Measurements from ENCODE around the gene SPHK1. TPM values are rescaled to one million over a fixed set of nuclear protein-coding genes. Genes with fewer than 3 reads are reported as not detected.

The SPHK1 gene
- total RNA-seq, 3 donors from 2014 or later: 9.6 to 28.5 (median 23.0) TPM

GRCh38 chr17:76368545-76368944 is 15.9 kb upstream of the SPHK1 start:
- no peaks in the 10 kb centered on the region for H3K9me3 ChIP-seq
- no peak overlapping the region for H3K4me3 ChIP-seq
- H3K27ac ChIP-seq: no peak overlapping the region
- DNase-seq (ENCODE audit: low spot score in 2 of 2): no peak
- peaks cover 0 to 6% of the 10 kb centered on the region in 2 donors for H3K4me1 ChIP-seq
- H3K36me3 ChIP-seq: no peaks in the 10 kb centered on the region
- intact Hi-C loops (cut with DNase I; ENCODE audit: low total_unique reads): no loop called here
- no peak for TF ChIP-seq POLR2AphosphoS5 (IDR thresholded peaks at IDR 0.05)
- no peak for TF ChIP-seq CTCF (IDR thresholded peaks at IDR 0.05)
- no peak for TF ChIP-seq POLR2A (IDR thresholded peaks at IDR 0.05)
- H3K27me3 ChIP-seq: no peaks in the 10 kb centered on the region

- Histone ChIP-seq H3K27me3 (no peaks in the 10 kb centered on the region), H3K4me1 (peaks cover 0 to 6% of the 10 kb centered on the region in 2 donors), H3K9me3 (no peaks in the 10 kb centered on the region), H3K36me3 (no peaks in the 10 kb centered on the region), H3K4me3 (no peak overlapping the region), H3K27ac (peak overlapping the region; percentile 70 to 81)
- no peak for DNase-seq (ENCODE audit: low spot score in 2 of 2)
- intact Hi-C loops (cut with DNase I; ENCODE audit: low total_unique reads): no loop called here
- TF ChIP-seq POLR2A (IDR thresholded peaks at IDR 0.05) (no peak), CTCF (IDR thresholded peaks at IDR 0.05) (no peak), POLR2AphosphoS5 (IDR thresholded peaks at IDR 0.05) (no peak)
These were observed 15.0 kb upstream of the SPHK1 start for GRCh38 chr17:76369379-76369778.

- Histone ChIP-seq H3K9me3 (no peaks in the 10 kb centered on the region), H3K27me3 (no peaks in the 10 kb centered on the region), H3K36me3 (no peaks in the 10 kb centered on the region), H3K4me1 (peaks cover 0 to 6% of the 10 kb centered on the region in 2 donors), H3K4me3 (no peak overlapping the region), H3K27ac (peak overlapping the region; percentile 70 to 81)
- no peak for DNase-seq (ENCODE audit: low spot score in 2 of 2)
- intact Hi-C loops (cut with DNase I; ENCODE audit: low total_unique reads): no loop called here
- TF ChIP-seq POLR2A (IDR thresholded peaks at IDR 0.05) (no peak), CTCF (IDR thresholded peaks at IDR 0.05) (no peak), POLR2AphosphoS5 (IDR thresholded peaks at IDR 0.05) (no peak)
These were observed 14.6 kb upstream of the SPHK1 start for GRCh38 chr17:76369804-76370203.

- Histone ChIP-seq H3K4me1 (peaks cover 0 to 6% of the 10 kb centered on the region in 2 donors), H3K9me3 (no peaks in the 10 kb centered on the region), H3K27ac (peak overlapping the region; percentile 70 to 81), H3K27me3 (no peaks in the 10 kb centered on the region), H3K36me3 (no peaks in the 10 kb centered on the region), H3K4me3 (no peak overlapping the region)
- peak in 1 of 2 donors; percentile 87 for DNase-seq (ENCODE audit: low spot score in 2 of 2)
- intact Hi-C loops (cut with DNase I; ENCODE audit: low total_unique reads): no loop called here
- no peak for TF ChIP-seq POLR2A (IDR thresholded peaks at IDR 0.05)
- peak; percentile 31 to 72 (median 46) for TF ChIP-seq POLR2AphosphoS5 (IDR thresholded peaks at IDR 0.05)
- peak; percentile 47 to 60 (median 57) for TF ChIP-seq CTCF (IDR thresholded peaks at IDR 0.05)
These were observed 14.0 kb upstream of the SPHK1 start for GRCh38 chr17:76370261-76370993.

Measured in breast epithelium (tissue), 4 donors.